HepG2 (cell line): ENCODE results near the gene SLC2A8. TPM values are rescaled to one million over a fixed set of nuclear protein-coding genes. Genes with fewer than 3 reads are reported as not detected.

Experiments used
- BRD4 ChIP-seq: sonication (generic); formaldehyde crosslinking; IDR thresholded peaks from 2 replicates; pipeline ENCODE4 v1.4.0; 2020; ENCODE audit warnings: missing genetic modification reagents
- FOXC1 ChIP-seq: sonication (generic); formaldehyde crosslinking; IDR thresholded peaks from 2 replicates; pipeline ENCODE4 v1.8.0; 2022; ENCODE audit warnings: mild to moderate bottlenecking, missing genetic modification reagents, borderline replicate concordance
- HNRNPLL ChIP-seq: fragments of 200-400 bp; formaldehyde crosslinking; IDR thresholded peaks from 2 replicates; pipeline ENCODE4 v1.6.1; 2017; ENCODE audit warnings: mild to moderate bottlenecking, low read depth, low read length; ENCODE audit not compliant: poor library complexity, severe bottlenecking
- HOXA9 ChIP-seq: sonication (generic); formaldehyde crosslinking; IDR thresholded peaks from 2 replicates; pipeline ENCODE4 v1.8.1; 2022; ENCODE audit warnings: missing genetic modification reagents, mild to moderate bottlenecking, moderate library complexity, borderline replicate concordance
- MLLT10 ChIP-seq: sonication (generic); formaldehyde crosslinking; IDR thresholded peaks from 2 replicates; pipeline ENCODE4 v1.4.0; 2020; ENCODE audit warnings: missing genetic modification reagents
- MXD4 ChIP-seq: IDR thresholded peaks from 2 replicates; pipeline ENCODE4 v1.6.1; 2016; ENCODE audit warnings: mild to moderate bottlenecking, missing biosample characterization, missing genetic modification reagents
- PAX8 ChIP-seq: sonication (generic); formaldehyde crosslinking; IDR thresholded peaks from 2 replicates; pipeline ENCODE4 v1.8.0; 2022; ENCODE audit warnings: mild to moderate bottlenecking, missing genetic modification reagents, borderline replicate concordance
- PHF5A ChIP-seq: IDR thresholded peaks from one replicate; pipeline ENCODE4 v1.6.1; 2018; ENCODE audit warnings: low read depth, missing genetic modification reagents; ENCODE audit not compliant: unreplicated experiment
- PLRG1 ChIP-seq: fragments of 450-650 bp; conservative IDR thresholded peaks from 2 replicates; pipeline ENCODE4 v1.6.1; 2016
- SAP130 ChIP-seq: IDR thresholded peaks from 2 replicates; pipeline ENCODE4 v1.6.1; 2016; ENCODE audit warnings: low read depth
- YY1 ChIP-seq: IDR thresholded peaks from 2 replicates; pipeline ENCODE4 v1.6.1; 2011; ENCODE audit warnings: low read length, low read depth, moderate library complexity, mild to moderate bottlenecking; ENCODE audit not compliant: insufficient read depth, insufficient replicate concordance
- ZFAT ChIP-seq: sonication (generic); formaldehyde crosslinking; conservative IDR thresholded peaks from 2 replicates; pipeline ENCODE4 v1.8.1; 2023; ENCODE audit warnings: missing genetic modification reagents, inconsistent platforms
- ZFP36 ChIP-seq: fragments of 150-350 bp; IDR thresholded peaks from 2 replicates; pipeline ENCODE4 v1.6.1; 2018; ENCODE audit warnings: borderline replicate concordance, low read length, low read depth; ENCODE audit not compliant: partially characterized antibody
- ZNF124 ChIP-seq: sonication (generic); formaldehyde crosslinking; IDR thresholded peaks from 2 replicates; pipeline ENCODE4 v1.4.0; 2020; ENCODE audit warnings: missing genetic modification reagents
- ZNF317 ChIP-seq: sonication (generic); formaldehyde crosslinking; IDR thresholded peaks from 2 replicates; pipeline ENCODE4 v1.5.0; 2020; ENCODE audit warnings: mild to moderate bottlenecking, missing genetic modification reagents
- ZNF329 ChIP-seq: sonication (generic); formaldehyde crosslinking; IDR thresholded peaks from 2 replicates; pipeline ENCODE4 v1.9.0; 2021; ENCODE audit warnings: low read depth, mild to moderate bottlenecking, missing genetic modification reagents
- ZNF354B ChIP-seq: sonication (generic); formaldehyde crosslinking; IDR thresholded peaks from 2 replicates; pipeline ENCODE4 v1.8.0; 2022; ENCODE audit warnings: mild to moderate bottlenecking, missing genetic modification reagents
- ZNF672 ChIP-seq: sonication (generic); formaldehyde crosslinking; IDR thresholded peaks from 2 replicates; pipeline ENCODE4 v1.8.1; 2022; ENCODE audit warnings: missing genetic modification reagents
- ZNF724P ChIP-seq: sonication (generic); formaldehyde crosslinking; IDR thresholded peaks from 2 replicates; pipeline ENCODE4 v1.8.0; 2022; ENCODE audit warnings: missing genetic modification reagents, borderline replicate concordance
- ZNF746 ChIP-seq: sonication (generic); formaldehyde crosslinking; IDR thresholded peaks from 2 replicates; pipeline ENCODE4 v1.8.0; 2022; ENCODE audit warnings: mild to moderate bottlenecking, missing genetic modification reagents
- ZNF761 ChIP-seq: sonication (generic); formaldehyde crosslinking; conservative IDR thresholded peaks from 2 replicates; pipeline ENCODE4 v1.4.0; 2020; ENCODE audit warnings: mild to moderate bottlenecking, missing genetic modification reagents
- ZSCAN25 ChIP-seq: sonication (generic); formaldehyde crosslinking; IDR thresholded peaks from 2 replicates; pipeline ENCODE4 v1.8.0; 2022; ENCODE audit warnings: mild to moderate bottlenecking, missing genetic modification reagents
- polyA plus RNA-seq, 8 experiments: library from polyadenylated mRNA; depleted of rRNA in 3 of 8; stranded (reverse) in 7 of 8; unstranded in 1 of 8; fragments of >200 nt; fragmentation: Illumina TruSeq in 4 of 8; extraction: Trizol in 4 of 8; gene quantifications; 2 replicates each; pipeline versions ENCODE4 v1.2.1 to v1.2.3, GENCODE V29; 2011 to 2016; ENCODE audit warnings: low read depth in 4 of 8, missing spikeins in 1 of 8, mixed read lengths in 1 of 8; ENCODE audit not compliant: insufficient read depth in 1 of 8
- total RNA-seq, 5 experiments: library from RNA; depleted of rRNA; stranded (reverse); fragments of >200 nt; fragmentation: Illumina TruSeq; extraction: Trizol; gene quantifications; 2 replicates each; pipeline ENCODE4 v1.2.3, GENCODE V29; 2016; ENCODE audit warnings: low read depth in 1 of 5
- TF ChIP-seq, protein P1 (sequence below): sonication (generic); formaldehyde crosslinking; IDR thresholded peaks from 2 replicates; pipeline ENCODE4 v1.8.1; 2023; ENCODE audit warnings: mild to moderate bottlenecking, missing genetic modification reagents, borderline replicate concordance
- TF ChIP-seq, protein P2 (sequence below): sonication (generic); formaldehyde crosslinking; IDR thresholded peaks from 2 replicates; pipeline ENCODE4 v1.5.1; 2020; ENCODE audit warnings: missing genetic modification reagents, mild to moderate bottlenecking, borderline replicate concordance
- TF ChIP-seq, protein P3 (sequence below): sonication (generic); formaldehyde crosslinking; conservative IDR thresholded peaks from 2 replicates; pipeline ENCODE4 v1.4.0; 2020; ENCODE audit warnings: missing genetic modification reagents
- TF ChIP-seq, protein P4 (sequence below): IDR thresholded peaks from 2 replicates; pipeline ENCODE4 v1.4.0; 2020; ENCODE audit warnings: mild to moderate bottlenecking, missing genetic modification reagents

SLC2A8 gene
- total and polyA plus RNA-seq, 2 of the 13 experiments (the other 11 are each of a cell fraction or from before 2014, with no cell fraction given), result 22.6 to 48.6 TPM

DNA sequence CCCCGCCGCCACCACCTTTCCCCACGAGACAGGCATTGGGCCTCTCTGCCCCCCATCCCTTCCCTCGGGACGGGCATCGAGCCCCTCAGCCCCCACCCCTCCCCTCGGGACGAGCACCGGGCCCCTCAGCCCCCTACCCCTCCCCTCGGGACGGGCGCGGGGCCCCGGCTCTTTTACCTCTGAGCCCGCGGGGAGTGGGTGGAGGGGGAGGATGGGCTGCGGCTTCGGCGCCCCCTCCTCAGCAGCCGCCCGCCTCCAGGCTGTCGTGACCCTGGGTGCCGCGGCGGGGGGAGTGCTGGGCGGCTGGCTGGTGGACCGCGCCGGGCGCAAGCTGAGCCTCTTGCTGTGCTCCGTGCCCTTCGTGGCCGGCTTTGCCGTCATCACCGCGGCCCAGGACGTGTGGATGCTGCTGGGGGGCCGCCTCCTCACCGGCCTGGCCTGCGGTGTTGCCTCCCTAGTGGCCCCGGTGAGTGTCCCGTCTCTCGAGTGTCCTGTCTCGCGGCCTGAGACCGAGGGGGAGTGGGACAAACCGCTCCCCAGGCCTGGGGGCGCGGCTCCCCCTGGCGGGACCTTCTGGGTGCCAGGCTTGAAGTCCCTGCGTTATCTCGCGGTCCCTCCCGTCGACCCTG lies 791 bp downstream of the SLC2A8 start (continued):
- TF ChIP-seq ZNF329, result no peak
- no peak for TF ChIP-seq HOXA9 (CRISPR knock-in tag)
- TF ChIP-seq PLRG1, result no peak
- no peak for TF ChIP-seq ZFP36
- TF ChIP-seq, protein P1, sequence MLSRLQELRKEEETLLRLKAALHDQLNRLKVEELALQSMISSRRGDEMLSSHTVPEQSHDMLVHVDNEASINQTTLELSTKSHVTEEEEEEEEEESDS, result no peak
- TF ChIP-seq HNRNPLL, result peak; percentile 33
- no peak for TF ChIP-seq MXD4 (CRISPR knock-in tag)
- TF ChIP-seq SAP130 (CRISPR knock-in tag), result peak; percentile 78
- TF ChIP-seq ZFAT (CRISPR knock-in tag), result no peak
- no peak for TF ChIP-seq FOXC1
- TF ChIP-seq, protein P2, sequence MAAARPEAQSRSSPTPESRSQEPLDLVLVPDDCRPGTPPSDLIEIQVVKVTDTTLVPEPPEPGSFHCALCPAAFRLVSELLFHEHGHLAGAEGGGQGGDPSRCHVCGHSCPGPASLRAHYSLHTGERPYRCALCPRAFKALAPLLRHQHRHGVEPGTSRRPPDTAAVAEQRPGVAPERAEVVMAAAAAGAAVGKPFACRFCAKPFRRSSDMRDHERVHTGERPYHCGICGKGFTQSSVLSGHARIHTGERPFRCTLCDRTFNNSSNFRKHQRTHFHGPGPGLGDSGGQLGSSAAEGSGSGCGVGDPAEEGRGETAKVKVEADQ (CRISPR knock-in tag), result peak; percentile 7; the same call in 1 of the 2 replicates
- TF ChIP-seq ZNF124 (CRISPR knock-in tag), result no peak
- TF ChIP-seq YY1, result no peak
- TF ChIP-seq PHF5A (CRISPR knock-in tag), result no peak
- TF ChIP-seq, protein P3, sequence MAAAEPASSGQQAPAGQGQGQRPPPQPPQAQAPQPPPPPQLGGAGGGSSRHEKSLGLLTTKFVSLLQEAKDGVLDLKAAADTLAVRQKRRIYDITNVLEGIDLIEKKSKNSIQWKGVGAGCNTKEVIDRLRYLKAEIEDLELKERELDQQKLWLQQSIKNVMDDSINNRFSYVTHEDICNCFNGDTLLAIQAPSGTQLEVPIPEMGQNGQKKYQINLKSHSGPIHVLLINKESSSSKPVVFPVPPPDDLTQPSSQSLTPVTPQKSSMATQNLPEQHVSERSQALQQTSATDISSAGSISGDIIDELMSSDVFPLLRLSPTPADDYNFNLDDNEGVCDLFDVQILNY (CRISPR knock-in tag), result no peak
- TF ChIP-seq ZNF317 (CRISPR knock-in tag), result no peak
- no peak for TF ChIP-seq MLLT10 (CRISPR knock-in tag)
- TF ChIP-seq ZNF724P (CRISPR knock-in tag), result no peak
- TF ChIP-seq PAX8 (CRISPR knock-in tag), result 0 out of 2 replicates have a peak, but pooled peaks have one; percentile 37
- TF ChIP-seq ZSCAN25 (CRISPR knock-in tag), result no peak; the same call in 1 of the 2 replicates
- no peak for TF ChIP-seq ZNF672 (CRISPR knock-in tag)
- TF ChIP-seq ZNF354B (CRISPR knock-in tag), result no peak
- no peak for TF ChIP-seq ZNF761
- TF ChIP-seq BRD4, result no peak
- TF ChIP-seq, protein P4, sequence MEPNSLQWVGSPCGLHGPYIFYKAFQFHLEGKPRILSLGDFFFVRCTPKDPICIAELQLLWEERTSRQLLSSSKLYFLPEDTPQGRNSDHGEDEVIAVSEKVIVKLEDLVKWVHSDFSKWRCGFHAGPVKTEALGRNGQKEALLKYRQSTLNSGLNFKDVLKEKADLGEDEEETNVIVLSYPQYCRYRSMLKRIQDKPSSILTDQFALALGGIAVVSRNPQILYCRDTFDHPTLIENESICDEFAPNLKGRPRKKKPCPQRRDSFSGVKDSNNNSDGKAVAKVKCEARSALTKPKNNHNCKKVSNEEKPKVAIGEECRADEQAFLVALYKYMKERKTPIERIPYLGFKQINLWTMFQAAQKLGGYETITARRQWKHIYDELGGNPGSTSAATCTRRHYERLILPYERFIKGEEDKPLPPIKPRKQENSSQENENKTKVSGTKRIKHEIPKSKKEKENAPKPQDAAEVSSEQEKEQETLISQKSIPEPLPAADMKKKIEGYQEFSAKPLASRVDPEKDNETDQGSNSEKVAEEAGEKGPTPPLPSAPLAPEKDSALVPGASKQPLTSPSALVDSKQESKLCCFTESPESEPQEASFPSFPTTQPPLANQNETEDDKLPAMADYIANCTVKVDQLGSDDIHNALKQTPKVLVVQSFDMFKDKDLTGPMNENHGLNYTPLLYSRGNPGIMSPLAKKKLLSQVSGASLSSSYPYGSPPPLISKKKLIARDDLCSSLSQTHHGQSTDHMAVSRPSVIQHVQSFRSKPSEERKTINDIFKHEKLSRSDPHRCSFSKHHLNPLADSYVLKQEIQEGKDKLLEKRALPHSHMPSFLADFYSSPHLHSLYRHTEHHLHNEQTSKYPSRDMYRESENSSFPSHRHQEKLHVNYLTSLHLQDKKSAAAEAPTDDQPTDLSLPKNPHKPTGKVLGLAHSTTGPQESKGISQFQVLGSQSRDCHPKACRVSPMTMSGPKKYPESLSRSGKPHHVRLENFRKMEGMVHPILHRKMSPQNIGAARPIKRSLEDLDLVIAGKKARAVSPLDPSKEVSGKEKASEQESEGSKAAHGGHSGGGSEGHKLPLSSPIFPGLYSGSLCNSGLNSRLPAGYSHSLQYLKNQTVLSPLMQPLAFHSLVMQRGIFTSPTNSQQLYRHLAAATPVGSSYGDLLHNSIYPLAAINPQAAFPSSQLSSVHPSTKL (CRISPR knock-in tag), result peak; percentile 42; the same call in 1 of the 2 replicates
- TF ChIP-seq ZNF746 (CRISPR knock-in tag), result no peak
